HG03432 (cell line): Measurements from ENCODE around the gene TRA2A.
"Not testable (repeated sequence)": the region's sequence is repeated elsewhere in the genome, so short reads cannot be mapped to it uniquely, and the experiment has no call there.

ENCODE experiments used
- ATAC-seq: cut with Tn5 transposase; IDR thresholded peaks from one replicate; pipeline ENCODE4 v1.9.1; 2021; ENCODE audit warnings: mild to moderate bottlenecking, moderate library complexity; ENCODE audit not compliant: unreplicated experiment

The TRA2A gene

GRCh38 chr7:23513746-23514145 lies 18.0 kb downstream of the TRA2A start:
- not testable (repeated sequence) for ATAC-seq

GRCh38 chr7:23494009-23494408 lies 37.8 kb downstream of the TRA2A start:
- ATAC-seq, result no peak

DNA sequence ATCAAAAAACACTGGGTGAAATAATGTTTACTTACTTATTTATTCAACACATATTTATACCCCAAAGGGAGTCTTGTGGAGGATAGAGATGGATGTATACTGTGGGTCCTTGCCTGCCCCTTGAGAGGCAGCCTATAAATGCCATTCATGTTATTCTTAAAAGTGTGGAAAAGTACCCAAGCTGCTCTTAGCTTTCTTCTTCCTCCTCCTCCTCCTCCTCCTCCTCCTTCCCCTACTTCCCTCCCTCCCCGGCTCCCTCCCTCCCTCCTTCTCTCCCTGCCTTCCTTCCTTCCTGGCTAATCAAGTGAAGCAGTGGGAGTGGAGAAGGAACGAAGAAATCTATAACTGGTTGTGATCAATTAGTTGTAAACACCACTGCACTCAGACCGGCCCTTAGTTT lies 40.3 kb downstream of the TRA2A start:
- no peak for ATAC-seq

DNA sequence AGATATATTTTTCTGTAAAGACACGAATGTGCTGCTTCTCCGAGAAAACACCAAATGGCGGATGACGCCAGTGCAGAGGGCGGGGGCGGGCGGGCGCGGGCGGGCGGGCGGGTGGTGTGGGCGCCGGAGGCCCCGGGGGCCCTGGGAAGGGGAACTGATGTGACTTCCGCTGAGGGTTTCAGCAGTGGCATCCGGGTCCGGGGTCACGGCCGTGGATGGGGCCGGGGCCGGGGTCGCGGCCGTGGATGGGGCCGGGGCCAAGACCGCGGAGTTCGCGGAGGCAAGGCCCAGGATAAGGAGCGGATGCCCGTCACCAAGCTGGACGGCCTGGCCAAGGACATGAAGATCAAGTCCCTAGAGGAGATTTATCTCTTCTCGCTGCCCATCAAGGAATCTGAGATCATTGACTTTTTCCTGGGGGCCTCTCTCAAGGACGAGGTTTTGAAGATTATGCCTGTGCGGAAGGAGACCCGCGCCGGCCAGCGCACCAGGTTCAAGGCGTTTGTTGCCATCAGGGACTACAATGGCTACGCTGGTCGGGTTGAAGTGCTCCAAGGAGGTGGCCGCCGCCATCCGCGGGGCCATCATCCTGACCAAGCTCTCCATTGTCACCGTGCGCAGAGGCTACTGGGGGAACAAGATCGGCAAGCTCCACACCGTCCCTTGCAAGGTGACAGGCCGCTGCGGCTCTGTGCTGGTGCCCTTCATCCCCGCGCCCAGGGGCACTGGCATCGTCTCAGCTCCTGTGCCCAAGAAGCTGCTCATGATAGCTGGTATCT lies 41.2 kb downstream of the TRA2A start:
- ATAC-seq, result peak; percentile 92

DNA sequence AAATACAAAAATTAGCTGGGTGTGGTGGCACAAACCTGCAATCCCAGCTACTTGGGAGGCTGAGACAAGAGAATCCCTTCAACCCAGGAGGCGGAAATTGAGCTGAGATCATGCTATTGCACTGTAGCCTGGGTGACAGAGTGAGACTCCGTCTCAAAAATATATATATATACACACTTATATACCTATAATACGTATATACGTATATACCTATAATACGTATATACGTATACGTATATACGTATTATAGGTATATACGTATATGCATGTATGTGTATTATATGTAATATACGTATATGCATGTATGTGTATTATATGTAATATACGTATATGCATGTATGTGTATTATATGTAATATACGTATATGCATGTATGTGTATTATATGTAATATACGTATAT lies 43.1 kb downstream of the TRA2A start:
- not testable (repeated sequence) for ATAC-seq

GRCh38 chr7:23487670-23488069 lies 44.1 kb downstream of the TRA2A start:
- no peak for ATAC-seq

GRCh38 chr7:23486002-23486773 lies 45.6 kb downstream of the TRA2A start:
- no peak for ATAC-seq

- no peak for ATAC-seq
These were observed 49.1 kb downstream of the TRA2A start for GRCh38 chr7:23482686-23483085.

DNA sequence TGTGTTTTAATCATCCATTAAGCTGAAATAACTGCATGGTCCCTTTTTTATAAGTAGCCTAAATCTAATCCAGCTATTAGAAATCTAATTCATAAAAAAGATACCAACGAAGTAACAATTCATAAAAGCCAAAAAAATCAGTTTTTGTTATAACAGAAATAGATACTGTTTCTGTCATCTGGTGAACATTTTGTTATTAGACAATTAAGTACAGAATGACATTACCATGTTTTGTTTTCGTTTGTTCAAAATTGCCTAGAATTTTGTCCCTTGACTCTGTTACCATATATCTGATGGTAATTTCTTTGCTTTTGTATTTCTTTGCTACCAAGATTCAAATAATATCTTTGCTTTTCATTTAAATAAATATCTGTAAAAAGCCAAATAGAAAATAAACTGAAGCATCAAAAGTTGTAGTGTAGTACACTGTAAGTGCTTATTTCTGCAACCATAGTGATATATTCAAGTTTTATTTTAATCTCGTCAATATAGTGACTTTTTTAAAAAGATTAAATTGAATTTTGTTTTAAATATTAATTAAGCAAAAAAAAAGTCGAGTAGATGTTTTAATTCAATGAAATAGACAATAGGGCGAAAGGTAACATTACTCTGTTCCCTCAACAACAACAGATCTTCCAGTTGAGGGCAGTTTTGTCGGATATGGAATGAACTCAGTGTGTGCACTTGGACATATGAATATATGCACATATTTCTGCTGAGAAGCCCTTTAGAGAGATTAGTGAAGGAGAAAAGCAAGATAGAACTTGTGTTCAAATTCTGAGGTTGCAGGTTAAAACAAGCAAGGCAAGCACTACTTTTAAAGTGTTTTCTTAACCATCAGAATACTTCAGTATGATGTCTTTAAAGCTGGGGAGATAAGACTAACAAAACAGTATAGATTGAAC lies 53.6 kb downstream of the TRA2A start:
- ATAC-seq, result no peak

DNA sequence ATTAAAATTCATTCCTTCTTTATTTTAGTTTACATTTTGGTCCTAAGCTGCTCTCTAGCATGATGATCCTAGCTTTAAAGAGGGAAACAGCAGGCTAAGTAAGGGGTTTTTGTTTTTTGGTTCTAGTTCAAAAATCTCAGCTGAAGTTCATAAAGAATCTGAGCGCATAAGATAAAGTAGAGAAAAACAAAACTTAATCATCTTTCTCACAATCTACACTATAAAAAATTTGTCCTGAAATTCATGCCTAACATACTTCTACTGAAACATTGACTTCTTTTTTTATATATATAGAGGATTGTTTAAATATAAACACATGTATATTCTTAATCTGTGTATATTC lies 54.7 kb downstream of the TRA2A start:
- ATAC-seq, result no peak

DNA sequence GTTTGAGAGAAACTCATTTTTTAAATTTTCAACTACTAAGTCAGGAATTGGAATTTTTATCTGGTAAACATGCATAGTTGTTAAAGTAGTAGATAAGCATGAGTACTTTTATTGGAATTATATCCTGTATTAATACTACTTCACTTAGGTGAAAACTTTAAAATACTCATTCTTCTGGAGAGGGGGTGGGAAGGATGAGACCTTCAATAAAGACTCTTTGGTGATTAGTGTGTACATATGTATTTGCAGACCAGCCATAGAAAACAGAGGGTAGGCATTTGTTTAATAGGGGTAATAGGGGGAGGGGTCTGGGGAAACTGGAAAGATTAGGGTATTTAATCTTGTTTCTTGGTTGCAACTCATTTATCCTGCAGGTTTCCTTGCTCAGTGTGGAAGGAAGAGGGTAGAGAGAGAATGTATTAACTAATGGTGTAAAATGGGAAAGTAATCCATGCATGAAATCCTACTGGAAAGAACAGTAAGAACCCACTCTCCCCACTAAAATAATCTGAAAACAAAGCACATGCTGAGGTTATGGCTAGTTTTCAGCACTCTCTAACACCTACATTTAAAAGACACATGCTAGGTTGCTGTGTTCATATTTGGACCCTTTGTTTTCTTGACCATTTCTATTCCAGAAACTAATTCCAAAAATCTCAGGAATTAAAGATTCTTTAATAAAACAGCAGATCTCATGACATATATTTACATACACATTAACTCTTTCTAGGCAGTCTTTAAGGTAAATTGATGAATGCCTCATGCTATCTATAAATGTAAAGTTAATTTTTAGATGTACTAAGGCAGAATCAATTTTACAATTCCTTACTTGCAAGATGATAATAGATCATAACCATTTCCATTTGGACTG lies 55.3 kb downstream of the TRA2A start:
- no peak for ATAC-seq

DNA sequence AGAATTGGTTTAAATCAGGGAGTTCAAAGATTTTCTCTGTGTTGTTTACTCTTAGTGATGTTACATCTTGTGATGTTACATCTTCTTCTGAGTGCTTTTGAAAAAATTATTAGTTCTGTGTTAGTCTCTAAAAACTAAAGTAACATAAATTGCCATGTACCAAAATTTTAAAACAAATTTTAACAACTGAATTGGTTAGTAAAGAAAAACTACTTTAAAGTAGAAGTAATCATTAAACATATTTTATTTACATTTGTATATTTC lies 56.3 kb downstream of the TRA2A start:
- no peak for ATAC-seq

DNA sequence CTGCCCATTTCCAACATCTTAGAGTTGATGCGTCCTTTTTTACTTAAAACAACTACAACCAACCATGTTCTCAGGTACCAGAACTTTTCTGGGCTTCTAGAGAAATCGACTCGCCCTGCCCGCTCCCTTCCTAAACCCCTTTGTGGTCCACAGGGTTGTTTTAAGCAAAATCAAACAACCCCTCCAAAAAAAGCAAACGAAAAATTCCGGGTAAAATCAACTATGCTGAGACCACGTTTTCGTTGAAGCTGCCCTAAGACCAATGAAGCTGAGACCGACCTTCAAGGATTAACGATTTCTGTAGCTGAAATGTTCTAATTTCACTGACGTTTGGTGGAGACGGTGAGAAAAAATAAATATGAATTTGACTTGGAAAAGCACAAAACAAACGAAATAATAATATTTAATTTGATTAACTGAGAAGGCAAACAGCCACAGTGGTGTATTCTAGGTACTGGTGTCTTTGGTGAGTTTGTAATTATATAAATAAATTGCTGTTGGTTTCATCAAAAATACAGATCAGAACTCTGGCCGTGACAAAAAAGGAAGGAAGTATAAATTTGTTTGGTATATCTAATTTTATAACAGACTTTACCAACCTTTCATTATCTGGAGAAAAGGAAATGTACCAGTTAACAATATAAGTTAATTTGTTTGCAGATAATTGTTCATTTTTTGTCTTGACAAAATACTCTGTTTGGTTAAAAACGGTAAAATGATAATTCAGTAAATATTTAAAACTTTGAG lies 56.8 kb downstream of the TRA2A start:
- ATAC-seq, result no peak

DNA sequence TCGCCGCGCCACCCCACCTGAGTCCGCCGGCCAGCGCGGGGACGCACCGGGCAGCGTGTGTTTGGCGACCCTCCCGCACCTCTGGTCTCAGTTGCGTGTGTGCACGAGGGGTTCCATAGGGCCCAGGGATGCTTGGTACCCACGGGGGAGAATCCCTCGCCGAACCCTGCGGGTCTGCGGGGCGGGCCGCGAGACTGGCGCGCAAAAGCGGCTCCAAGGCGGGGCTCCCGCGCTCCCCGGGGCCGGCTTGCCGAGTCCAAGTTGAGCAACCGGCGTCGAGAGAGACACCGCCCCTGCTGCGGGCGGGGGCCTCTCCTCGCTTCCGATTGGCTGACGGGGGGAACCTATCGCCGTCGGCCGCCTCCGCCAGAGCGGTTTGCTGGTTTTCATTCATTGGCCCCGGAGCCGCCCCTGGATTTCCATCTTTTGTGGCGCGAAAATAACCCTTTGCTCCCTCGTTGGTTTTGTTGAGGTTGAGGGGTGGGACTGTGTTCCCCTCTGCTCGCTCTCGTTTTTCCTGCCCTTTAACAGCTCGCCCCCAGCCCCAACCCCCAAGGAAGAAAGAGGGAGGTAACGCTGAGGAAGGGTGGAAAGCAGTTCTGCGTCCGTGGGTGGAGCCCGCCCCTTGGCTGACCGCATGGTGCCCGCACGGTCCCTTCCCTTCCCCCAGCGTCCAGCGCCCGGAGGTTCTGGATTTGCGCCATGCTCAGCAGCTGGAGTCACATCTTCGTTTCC lies 57.5 kb downstream of the TRA2A start:
- ATAC-seq, result peak; percentile 77

DNA sequence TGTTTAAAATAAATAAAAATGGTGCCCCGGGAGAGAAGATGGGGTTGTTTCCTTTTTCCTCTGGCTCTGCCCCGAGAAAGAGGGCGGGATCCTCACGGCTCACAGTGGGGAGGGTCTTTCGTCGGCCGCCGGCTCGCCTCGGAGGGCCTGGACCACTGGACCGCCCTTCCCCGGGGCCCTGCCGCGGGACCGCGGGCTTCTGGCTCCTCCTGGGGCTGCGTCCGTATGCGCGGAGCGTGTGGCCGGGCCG lies 58.0 kb downstream of the TRA2A start:
- ATAC-seq, result no peak

DNA sequence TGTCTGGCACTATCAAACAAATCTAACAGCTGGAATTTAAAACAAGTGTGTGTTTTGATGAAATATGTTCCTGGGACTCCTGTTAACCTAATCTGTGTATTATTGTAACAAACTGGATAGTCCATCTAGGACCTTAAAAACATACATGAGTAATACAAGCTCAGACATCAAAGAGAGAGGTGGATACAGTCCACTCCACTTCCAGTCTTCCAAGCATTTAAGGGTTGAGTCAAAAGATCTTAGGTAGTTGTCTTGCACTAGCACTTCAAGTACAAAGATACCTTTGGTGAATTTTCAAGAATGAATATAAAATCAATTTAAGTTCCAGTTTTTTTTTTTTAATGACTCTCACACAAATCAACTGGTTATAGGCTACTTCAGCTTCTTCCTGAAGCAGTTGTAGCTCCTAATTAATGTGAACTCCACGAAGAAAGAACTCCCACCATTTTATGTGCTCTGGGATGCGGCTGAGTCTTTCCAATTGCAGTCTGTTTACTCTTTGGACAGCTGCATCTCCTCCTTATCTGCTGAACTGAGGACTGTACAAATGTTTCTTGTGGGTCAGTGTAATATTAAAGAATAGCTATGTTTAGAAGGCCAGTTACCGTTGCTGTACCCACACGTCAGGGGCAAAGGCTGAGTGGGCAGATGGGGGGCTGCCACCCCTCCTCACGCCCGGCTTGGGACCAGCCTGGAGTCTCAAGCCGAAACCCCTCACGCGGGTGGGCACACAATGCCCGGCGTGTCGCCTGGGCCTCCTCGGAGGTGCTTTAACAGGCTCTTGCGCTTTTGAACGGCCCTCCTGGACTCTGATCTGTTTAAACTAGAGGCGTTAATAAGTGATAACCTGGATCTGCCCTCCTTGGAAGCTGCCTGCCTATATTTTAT lies 58.6 kb downstream of the TRA2A start:
- no peak for ATAC-seq

- no peak for ATAC-seq
These were observed 59.2 kb downstream of the TRA2A start for GRCh38 chr7:23472556-23472955.

- ATAC-seq, result no peak
These were observed 59.7 kb downstream of the TRA2A start for GRCh38 chr7:23472046-23472445.
